HepG2 (cell line): ENCODE measurements around the gene OR2T34. TPM values are rescaled to one million over a fixed set of nuclear protein-coding genes. Genes with fewer than 3 reads are reported as not detected.

Source experiments
- ATAC-seq: fragments of 200-7000 bp; cut with Tn5 transposase; 3 replicates; pipeline ENCODE4 v1.9.1; 2020; ENCODE audit warnings: mild to moderate bottlenecking, moderate library complexity
- BruUV-seq: library from RNA; stranded (reverse); fragments of 400-500 nt; replicated peaks from 2 replicates; lab custom pipeline; 2021; lab: Mats Ljungman, UMichigan
- CTCF ChIA-PET: fragments of 300-600 bp; formaldehyde crosslinking; extraction: SDS; loops from one replicate; lab custom pipeline; 2021; ENCODE audit warnings: low total read pairs, inconsistent platforms, low intra/inter-chr PET ratio; lab: Yijun Ruan, JAX
- POLR2A ChIA-PET: fragments of 350-600 bp; sonication (Branson Sonifier 250); formaldehyde crosslinking; loops from one replicate; lab custom pipeline; 2020; ENCODE audit warnings: antibody characterized with exemption, inconsistent platforms; lab: Yijun Ruan, JAX
- DNase-seq: peaks from one replicate; pipeline ENCODE4 v3.0.0-alpha.2; 2015; ENCODE audit warnings: low spot score
- FAIRE-seq: peaks from 3 replicates; lab custom pipeline; 2011; peaks lifted over from hg19 to GRCh38; lab: Jason Lieb, UNC
- H2AFZ ChIP-seq: one replicate; pipeline ENCODE4 v1.6.1; 2011; ENCODE audit warnings: low read length, inconsistent platforms
- H3K27ac ChIP-seq: fragments of 300-600 bp; 3 replicates; pipeline ENCODE4 v1.8.0; 2011; ENCODE audit warnings: mixed run types, mild to moderate bottlenecking, mixed read lengths, low read length, inconsistent platforms; ENCODE audit not compliant: insufficient read depth; ENCODE audit errors: extremely low read length
- H3K27me3 ChIP-seq, 2 experiments: fragments of 200-600 bp in 1 of 2; 2 replicates in 1 of 2; 3 replicates in 1 of 2; pipeline versions ENCODE4 v1.6.0 to v1.8.0; 2011; ENCODE audit warnings: low read length in 2 of 2, mild to moderate bottlenecking in 2 of 2, moderate library complexity in 2 of 2, inconsistent platforms in 1 of 2; ENCODE audit not compliant: insufficient read depth in 2 of 2, control insufficient read depth in 1 of 2
- H3K36me3 ChIP-seq, 2 experiments: fragments of 200-600 bp in 1 of 2; replicated peaks in 1 of 2; 2 replicates in 1 of 2; 3 replicates in 1 of 2; pipeline versions ENCODE4 v1.5.1 to v1.8.0; 2011; ENCODE audit warnings: low read length in 2 of 2, inconsistent platforms in 1 of 2; ENCODE audit not compliant: insufficient read depth in 2 of 2, control insufficient read depth in 1 of 2
- H3K4me1 ChIP-seq: 2 replicates; pipeline ENCODE4 v1.5.1; 2012; ENCODE audit warnings: low read length, inconsistent platforms; ENCODE audit not compliant: insufficient read depth
- H3K4me2 ChIP-seq: 2 replicates; pipeline ENCODE4 v1.6.0; 2011; ENCODE audit warnings: low read depth, low read length, inconsistent platforms
- H3K4me3 ChIP-seq, 3 experiments: fragments of 200-600 bp in 1 of 3; sonication (generic), shearing (Covaris generic) in 1 of 3; replicated peaks in 1 of 3; 2 replicates each; pipeline ENCODE4 v1.5.1; 2011 to 2016; ENCODE audit warnings: low read length in 3 of 3, inconsistent platforms in 2 of 3, low read depth in 2 of 3, mild to moderate bottlenecking in 2 of 3, control low read depth in 1 of 3, mixed read lengths in 1 of 3; ENCODE audit not compliant: insufficient read depth in 1 of 3
- H3K79me2 ChIP-seq: one replicate; pipeline ENCODE4 v1.6.1; 2011; ENCODE audit warnings: low read length, inconsistent platforms; ENCODE audit not compliant: insufficient read depth
- H3K9ac ChIP-seq: 2 replicates; pipeline ENCODE4 v1.6.0; 2011; ENCODE audit warnings: mild to moderate bottlenecking, low read depth, low read length, inconsistent platforms; ENCODE audit not compliant: insufficient read depth
- H3K9me3 ChIP-seq: 2 replicates; pipeline ENCODE4 v1.5.1; 2012; ENCODE audit warnings: mild to moderate bottlenecking, low read length
- H4K20me1 ChIP-seq: 2 replicates; pipeline ENCODE4 v1.6.0; 2011; ENCODE audit warnings: inconsistent platforms, mild to moderate bottlenecking, low read length, moderate library complexity; ENCODE audit not compliant: insufficient read depth
- ATF2 ChIP-seq: sonication (generic); formaldehyde crosslinking; IDR thresholded peaks from 2 replicates; pipeline ENCODE4 v1.4.0; 2020; ENCODE audit warnings: missing genetic modification reagents
- CTCF ChIP-seq: sonication (generic); formaldehyde crosslinking; IDR thresholded peaks from 2 replicates; pipeline ENCODE4 v1.5.0; 2020; ENCODE audit warnings: mild to moderate bottlenecking, missing genetic modification reagents, moderate library complexity
- SMC3 ChIP-seq: IDR thresholded peaks from 2 replicates; pipeline ENCODE4 v1.6.1; 2011; ENCODE audit warnings: low read length, improper control_type of control experiment
- STAG1 ChIP-seq: sonication (generic); formaldehyde crosslinking; IDR thresholded peaks from 2 replicates; pipeline ENCODE4 v1.4.0; 2020; ENCODE audit warnings: missing genetic modification reagents
- U2AF2 ChIP-seq: fragments of 200-400 bp; formaldehyde crosslinking; IDR thresholded peaks from 2 replicates; pipeline ENCODE4 v1.6.1; 2017; ENCODE audit warnings: low read depth, mild to moderate bottlenecking, low read length
- WGBS: methylation state at CpG from one replicate; pipeline ENCODE4 v1.1.6; 2017; ENCODE audit warnings: low lambda C conversion rate; 5-methylcytosine and 5-hydroxymethylcytosine counted together
- in situ Hi-C: cut with HindIII; loops from 2 replicates; pipeline ENCODE4 v1.10.0; 2017; ENCODE audit warnings: low pct_unique_long_range_greater_than_20kb; ENCODE audit not compliant: extremely low pct_ligation_motif_present
- intact Hi-C: fragments of 100-400 bp; cut with micrococcal nuclease; formaldehyde crosslinking; loops from one replicate; pipeline ENCODE4 v1.10.0; 2022; ENCODE audit not compliant: unreplicated experiment
- polyA plus RNA-seq, 8 experiments: library from polyadenylated mRNA; depleted of rRNA in 3 of 8; stranded (reverse) in 7 of 8; unstranded in 1 of 8; fragments of >200 nt; fragmentation: Illumina TruSeq in 4 of 8; extraction: Trizol in 4 of 8; gene quantifications; 2 replicates each; pipeline versions ENCODE4 v1.2.1 to v1.2.3, GENCODE V29; 2011 to 2016; ENCODE audit warnings: low read depth in 4 of 8, missing spikeins in 1 of 8, mixed read lengths in 1 of 8; ENCODE audit not compliant: insufficient read depth in 1 of 8
- total RNA-seq, 5 experiments: library from RNA; depleted of rRNA; stranded (reverse); fragments of >200 nt; fragmentation: Illumina TruSeq; extraction: Trizol; gene quantifications; 2 replicates each; pipeline ENCODE4 v1.2.3, GENCODE V29; 2016; ENCODE audit warnings: low read depth in 1 of 5

The OR2T34 gene
- total and polyA plus RNA-seq, 2 of the 13 experiments (the other 11 are each of a cell fraction or from before 2014, with no cell fraction given) = not detected

- Histone ChIP-seq H3K27me3 (no peaks in the 10 kb centered on the region; a peak in 1 of 5 replicates), H3K9me3 (no peaks in the 10 kb centered on the region), H3K9ac (no peak overlapping the region), H3K4me1 (no peaks in the 10 kb centered on the region), H3K4me3 (no peak overlapping the region), H3K36me3 (no peaks in the 10 kb centered on the region), H4K20me1 (no peaks in the 10 kb centered on the region), H3K27ac (no peak overlapping the region), H3K79me2 (no peaks in the 10 kb centered on the region), H2AFZ (no peak overlapping the region), H3K4me2 (no peak overlapping the region)
- CTCF ChIA-PET = interaction anchor here (0.7 to 3.9 kb wide), 4 partner anchors 65 to 185 kb away, joined by 3 to 33 read pairs (median 8); no protein-coding TSS in a partner anchor
- 19% methylated on average over 7 of the region's 7 CpGs for WGBS
- intact Hi-C loops (loop anchor here (1.0 kb wide), 2 partner anchors 66 to 186 kb away; no protein-coding TSS in a partner anchor), in situ Hi-C loops (loop anchor here (10.0 kb wide), 1 partner anchor 73 kb away; no protein-coding TSS in a partner anchor)
- no peak for TF ChIP-seq STAG1 (CRISPR knock-in tag)
- TF ChIP-seq ATF2 (CRISPR knock-in tag) = no peak
- no TSS peak for BruUV-seq
- ATAC-seq (no peak), FAIRE-seq (no peak), DNase-seq (no peak)
- POLR2A ChIA-PET = no interaction called here
These were observed 47.2 kb upstream of the OR2T34 start for GRCh38 chr1:248621770-248622169.

GRCh38 chr1:248618878-248619277 is 44.3 kb upstream of the OR2T34 start:
- Histone ChIP-seq H3K36me3 (no peaks in the 10 kb centered on the region), H3K9ac (no peak overlapping the region), H3K4me1 (no peaks in the 10 kb centered on the region), H3K79me2 (no peaks in the 10 kb centered on the region), H4K20me1 (no peaks in the 10 kb centered on the region), H3K4me3 (no peak overlapping the region), H3K9me3 (no peaks in the 10 kb centered on the region), H3K27me3 (no peaks in the 10 kb centered on the region)
- no TSS peak for BruUV-seq
- intact Hi-C loops = no loop called here
- ChIA-PET POLR2A (no interaction called here), CTCF (interaction anchor here (1.5 to 1.6 kb wide), 2 partner anchors 68 to 189 kb away, joined by 8 to 23 read pairs; no protein-coding TSS in a partner anchor)
- DNase-seq (peak; percentile 52), FAIRE-seq (no peak)
- TF ChIP-seq U2AF2 (no peak), CTCF (peak; percentile 64), SMC3 (peak; percentile 67), STAG1 (CRISPR knock-in tag) (peak; percentile 62)
- TF ChIP-seq, all 625 proteins: peak for 3
- no peak overlapping the region for H2AFZ ChIP-seq
- H3K27ac ChIP-seq = no peak overlapping the region
- WGBS = 1% methylated on average over 3 of the region's 3 CpGs
- in situ Hi-C loops = no loop called here
- ATAC-seq = peak; percentile 82
- no peak overlapping the region for H3K4me2 ChIP-seq
